Activated CD4-positive, alpha-beta T cell treated with anti-CD3 and anti-CD28 coated beads for 48 hours (primary cell): ENCODE measurements around the gene ITGB5.
"Not testable (repeated sequence)": the region's sequence is repeated elsewhere in the genome, so short reads cannot be mapped to it uniquely, and the experiment has no call there.

ENCODE experiments used
- DNase-seq: peaks from one replicate; pipeline ENCODE4 v3.0.0-alpha.2; 2020

Gene ITGB5

DNA sequence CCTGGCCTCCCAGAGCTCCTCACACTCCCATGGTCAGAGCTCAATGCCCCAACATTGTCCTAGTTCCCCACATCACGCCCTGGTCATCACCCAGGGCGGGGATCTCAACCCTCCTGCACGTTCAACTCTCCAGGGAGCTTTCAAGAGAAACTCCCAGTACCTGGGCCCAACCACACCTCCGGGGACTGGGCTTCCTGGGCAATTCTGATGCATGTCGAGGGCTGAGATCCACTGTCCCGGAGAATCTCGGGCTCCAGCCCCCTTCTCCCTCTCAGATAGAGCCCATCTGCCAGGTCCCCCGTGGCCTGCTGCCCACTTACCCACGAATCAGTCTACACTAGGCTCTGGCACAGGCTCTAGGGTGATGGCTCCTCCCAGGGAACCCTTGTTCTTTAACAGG is 117.7 kb downstream of the ITGB5 start:
- no peak for DNase-seq

- peak; percentile 41 for DNase-seq
Measured at GRCh38 chr3:124768812-124769211, 118.4 kb downstream of the ITGB5 start.

DNA sequence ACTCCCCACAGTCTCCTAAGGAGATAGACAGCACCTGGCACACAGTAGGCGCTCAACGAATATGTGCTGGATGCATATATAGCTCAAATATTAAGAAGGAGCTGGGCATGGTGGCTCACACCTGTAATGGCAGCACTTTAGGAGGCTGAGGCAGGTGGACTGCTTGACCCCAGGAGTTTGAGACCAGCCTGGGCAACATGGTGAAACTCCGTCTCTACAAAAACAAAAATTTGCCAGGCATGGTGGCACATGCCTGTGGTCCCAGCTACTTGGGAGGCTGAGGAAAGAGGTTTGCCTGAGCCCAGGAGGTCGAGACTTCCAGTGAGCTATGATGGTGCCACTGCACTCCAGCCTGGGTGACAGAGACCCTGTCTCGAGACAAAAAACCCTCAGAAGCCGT is 119.5 kb downstream of the ITGB5 start:
- DNase-seq: no peak

DNA sequence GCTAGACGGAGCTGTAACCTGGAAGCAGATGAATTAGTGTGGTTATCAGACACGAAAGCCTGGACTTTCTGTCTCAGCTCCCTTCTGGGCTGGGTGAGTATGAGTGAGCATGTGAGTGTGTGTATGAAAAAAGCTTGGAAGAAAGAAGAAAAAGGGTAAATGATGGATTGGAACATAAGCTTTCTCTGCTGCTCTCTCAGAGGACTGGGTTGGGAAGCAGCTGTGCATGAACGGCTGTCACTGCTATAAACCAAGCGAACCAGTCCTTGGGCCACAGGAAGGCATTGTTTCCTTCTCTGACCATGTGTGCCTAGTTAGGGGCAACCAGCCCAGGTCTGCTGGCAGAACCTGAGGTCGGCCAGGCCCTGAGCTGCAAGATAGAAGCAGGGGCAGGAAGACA is 119.9 kb downstream of the ITGB5 start:
- DNase-seq: no peak

- no peak for DNase-seq
Measured at GRCh38 chr3:124766113-124767095, 120.8 kb downstream of the ITGB5 start.

DNA sequence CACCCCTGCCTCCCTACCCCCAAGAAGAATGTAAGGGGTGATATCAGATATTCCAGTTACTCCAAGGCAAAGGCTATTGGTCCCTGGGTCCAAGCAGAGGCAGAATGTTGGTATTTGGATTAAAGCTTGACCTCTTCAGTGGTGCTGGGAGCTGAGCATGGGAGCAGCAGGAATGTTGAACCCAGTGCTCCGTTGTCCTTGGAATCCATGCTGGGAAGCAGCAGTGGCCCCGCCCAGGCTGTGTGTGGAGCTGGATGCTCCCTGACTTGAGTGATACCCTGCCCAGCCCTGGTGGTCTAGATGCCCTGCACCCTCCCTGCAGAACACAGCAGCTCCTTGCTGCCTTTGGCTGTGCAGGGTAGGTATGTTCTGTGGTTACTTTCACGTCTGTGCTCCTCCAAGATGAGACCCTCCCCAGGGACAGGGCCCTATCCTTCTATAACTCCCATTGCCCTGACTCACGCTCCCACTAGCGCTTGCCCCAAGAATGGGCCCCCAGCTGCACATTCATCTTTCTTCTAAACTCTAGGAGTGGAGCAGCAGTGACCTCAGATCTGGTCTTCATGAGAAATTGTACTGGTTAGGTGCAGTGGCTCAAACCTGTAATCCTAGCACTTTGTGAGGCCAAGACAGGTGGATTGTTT is 121.8 kb downstream of the ITGB5 start:
- DNase-seq: no peak

DNA sequence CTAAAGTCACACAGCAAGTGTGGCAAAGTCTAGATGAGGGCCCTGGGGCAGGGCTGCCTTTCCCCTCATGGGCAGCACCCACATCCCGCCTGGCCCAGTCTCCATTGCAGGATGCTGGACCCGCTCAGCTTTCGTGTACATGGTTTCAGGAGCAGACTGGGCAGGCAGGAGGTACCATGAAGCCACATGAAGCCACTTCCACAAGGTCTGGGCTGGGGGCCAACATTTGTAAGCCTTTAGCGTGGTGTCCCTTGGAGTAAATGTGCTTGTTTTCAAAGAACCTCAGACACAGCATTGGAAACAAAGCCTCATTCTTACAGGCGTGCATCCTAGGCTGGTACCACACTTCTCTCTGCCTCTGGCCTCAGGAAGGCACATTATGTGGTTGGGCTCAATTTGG is 122.4 kb downstream of the ITGB5 start:
- no peak for DNase-seq

DNA sequence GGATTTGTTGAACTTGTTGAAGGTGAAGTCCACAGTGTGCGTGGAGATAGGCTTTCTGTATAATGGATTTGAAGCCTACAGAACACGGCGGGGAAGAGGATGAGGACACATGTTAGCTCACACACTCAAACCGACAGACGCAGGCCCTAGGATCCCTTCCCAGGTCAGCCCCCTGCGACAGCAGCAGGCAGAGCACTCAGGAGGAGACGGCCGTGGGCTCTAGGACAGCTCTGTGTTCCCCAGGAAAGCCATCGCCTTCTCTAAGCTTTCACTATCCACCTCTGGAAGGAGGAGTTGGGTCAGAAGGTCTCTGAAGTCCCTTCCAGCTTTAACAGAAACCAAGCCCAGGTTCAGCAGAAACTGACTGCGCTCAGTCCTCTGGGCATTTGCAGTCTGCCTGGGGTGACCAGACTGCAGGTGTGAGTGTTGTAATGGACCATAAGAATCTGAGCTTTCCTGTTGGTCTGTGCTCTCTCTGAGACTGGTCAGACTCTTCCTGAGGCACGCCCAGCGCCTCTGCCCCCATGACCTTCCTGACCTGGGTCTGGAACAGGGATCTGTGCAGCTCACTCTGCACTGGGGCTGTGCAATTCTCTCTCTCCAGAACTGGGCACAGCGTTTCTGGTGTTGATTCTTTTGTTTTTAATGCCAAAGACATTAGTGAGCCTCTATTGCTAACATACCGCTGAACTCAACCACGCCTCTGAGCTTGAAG is 123.4 kb downstream of the ITGB5 start:
- no peak for DNase-seq

DNA sequence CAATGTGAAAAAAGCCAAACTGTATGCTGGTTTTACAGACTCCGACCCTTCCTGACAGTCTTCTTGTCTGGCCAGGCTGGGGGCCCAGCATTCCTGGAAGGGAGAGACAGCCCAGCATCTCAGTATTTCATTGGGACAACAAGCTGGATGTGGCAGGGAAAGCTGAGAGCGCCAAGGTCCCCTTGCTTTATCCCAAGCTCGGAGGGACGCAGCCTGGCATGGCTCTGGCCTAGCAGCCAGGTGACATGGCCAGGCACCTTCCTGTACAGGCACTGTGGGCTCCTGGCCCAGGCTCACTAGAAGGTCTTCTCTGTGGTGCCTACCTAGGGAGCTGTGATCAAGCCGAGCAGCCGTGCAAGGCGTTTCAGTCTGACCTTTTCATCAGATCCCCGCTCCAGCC is 124.0 kb downstream of the ITGB5 start:
- no peak for DNase-seq

DNA sequence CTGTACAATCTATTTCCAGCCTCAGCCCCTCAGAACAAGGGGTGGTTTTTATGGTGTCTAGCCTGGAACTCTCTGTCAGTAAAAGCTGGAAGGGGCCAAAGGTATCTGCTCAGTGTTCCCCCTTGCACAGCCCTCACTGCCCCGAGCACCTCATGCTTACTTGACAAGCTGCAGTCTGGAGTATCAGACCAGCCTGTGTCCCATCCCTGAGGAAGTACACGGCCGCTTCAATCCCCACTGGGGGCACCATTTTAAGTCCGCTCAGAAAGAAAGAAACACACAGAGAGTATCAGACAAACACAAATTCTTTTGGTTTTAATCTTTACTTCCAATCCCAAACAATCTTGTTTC is 124.5 kb downstream of the ITGB5 start:
- DNase-seq: no peak

DNA sequence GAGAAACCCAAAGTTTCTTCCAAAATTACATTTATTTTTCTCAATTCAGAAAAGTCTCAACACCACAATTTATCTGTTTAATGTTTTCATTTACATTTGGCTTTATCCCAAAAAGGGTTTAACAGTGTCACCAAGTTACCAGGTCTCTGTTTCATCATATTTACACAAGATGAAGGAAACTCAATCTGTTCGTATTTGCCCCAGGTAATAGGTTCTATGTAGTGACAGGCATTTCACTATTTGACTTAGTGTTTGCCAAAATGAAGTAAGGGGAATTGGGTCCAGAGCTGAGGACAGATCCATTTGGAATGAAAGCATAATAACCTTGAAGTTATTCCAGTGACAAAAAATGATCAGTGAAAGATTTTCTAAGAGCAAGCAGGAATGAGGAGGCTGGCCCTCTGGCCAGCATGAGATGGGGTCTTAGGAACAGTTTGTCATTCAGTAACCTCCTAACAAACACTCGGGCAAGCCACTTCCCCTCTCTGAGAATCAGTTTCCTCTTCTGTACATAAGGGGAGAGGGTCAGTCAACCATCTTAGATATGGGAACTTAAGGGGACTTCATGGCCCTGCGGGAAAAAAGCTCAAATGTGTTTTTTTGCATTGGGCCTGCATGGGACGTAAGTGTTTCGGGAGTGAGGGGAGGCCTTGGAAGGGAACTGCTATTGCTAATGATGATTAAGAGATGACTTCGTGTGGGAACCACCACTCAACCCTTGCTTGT is 125.1 kb downstream of the ITGB5 start:
- no peak for DNase-seq

GRCh38 chr3:124761250-124761796 is 125.8 kb downstream of the ITGB5 start:
- DNase-seq: peak; percentile 86

- no peak for DNase-seq
Measured at GRCh38 chr3:124760601-124761000, 126.6 kb downstream of the ITGB5 start.

DNA sequence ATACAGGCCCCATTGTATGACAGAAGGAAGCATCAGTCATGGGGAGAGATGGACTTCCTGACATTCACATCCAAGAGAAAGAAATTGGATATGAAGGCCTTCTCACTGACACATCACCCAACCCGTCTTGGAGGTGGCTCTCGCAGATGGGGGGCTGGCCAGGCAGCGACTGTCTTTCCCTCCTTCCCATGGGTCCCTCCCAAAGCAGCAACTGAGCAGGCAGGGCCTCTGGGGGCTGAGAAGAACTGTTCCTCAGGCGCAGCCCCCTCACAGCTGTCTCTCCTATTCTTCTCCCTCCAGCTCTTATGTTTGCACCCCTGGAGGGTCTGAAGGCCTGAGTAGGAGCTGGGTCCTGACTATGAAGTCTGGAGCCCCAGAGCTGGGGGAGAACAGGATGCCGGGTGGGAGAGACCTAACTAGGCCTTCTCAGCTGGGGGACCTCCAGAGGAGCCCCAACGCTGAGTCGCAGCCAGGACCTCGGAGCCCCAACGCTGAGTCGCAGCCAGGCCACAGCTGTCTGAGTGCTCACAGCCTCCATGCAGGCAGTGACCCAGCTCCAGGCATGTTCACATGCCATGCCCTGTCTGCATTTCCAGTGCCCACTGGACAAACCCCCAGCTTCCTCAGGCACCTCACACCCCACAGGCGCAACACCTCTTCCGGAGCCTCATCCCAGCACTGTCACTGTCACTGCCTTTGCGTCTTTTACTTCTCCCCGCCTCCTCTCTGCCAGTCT is 127.3 kb downstream of the ITGB5 start:
- DNase-seq: no peak

- no peak for DNase-seq
Measured at GRCh38 chr3:124758851-124759635, 128.1 kb downstream of the ITGB5 start.

DNA sequence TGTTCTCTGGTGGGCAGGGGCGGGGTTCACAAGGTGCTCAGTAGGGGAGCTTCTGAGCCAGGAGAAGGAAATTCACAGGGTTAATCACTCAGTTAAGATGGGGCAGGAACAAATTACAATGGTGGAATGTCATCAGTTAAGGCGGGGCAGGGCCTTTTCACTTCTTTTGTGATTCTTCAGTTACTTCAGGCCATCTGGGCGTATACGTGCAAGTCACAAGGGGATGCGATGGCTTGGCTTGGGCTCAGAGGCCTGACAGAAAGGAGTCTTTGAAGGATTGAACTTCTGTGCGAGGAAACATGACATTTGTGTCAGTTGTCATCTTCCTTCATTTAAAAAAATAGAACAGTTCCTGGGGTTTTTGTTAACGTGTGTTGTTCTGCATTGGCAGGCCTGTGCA is 129.2 kb downstream of the ITGB5 start:
- not testable (repeated sequence) for DNase-seq

GRCh38 chr3:124752051-124752450 is 135.1 kb downstream of the ITGB5 start:
- no peak for DNase-seq

GRCh38 chr3:124751501-124751900 is 135.7 kb downstream of the ITGB5 start:
- no peak for DNase-seq

- DNase-seq: not testable (repeated sequence)
Measured at GRCh38 chr3:124749877-124750276, 137.3 kb downstream of the ITGB5 start.

GRCh38 chr3:124748560-124749198 is 138.5 kb downstream of the ITGB5 start:
- DNase-seq: no peak
